NCI-H524 treated with DMSO at 0.1 percent for 48 hours (cell line): Measurements from ENCODE around the gene NPPA.
A peak's percentile ranks its signal among the peaks of the same experiment; 100 is the strongest.
"Not testable (repeated sequence)": the region's sequence is repeated elsewhere in the genome, so short reads cannot be mapped to it uniquely, and the experiment has no call there.

Experiments used
- DNase-seq: peaks from one replicate; lab custom pipeline; 2025; lab: John Stamatoyannopoulos, UW

Gene NPPA

GRCh38 chr1:11807133-11807532 is 40.5 kb downstream of the NPPA start:
- no peak for DNase-seq

GRCh38 chr1:11806307-11806936 is 41.2 kb downstream of the NPPA start:
- no peak for DNase-seq

GRCh38 chr1:11805422-11806306 is 41.9 kb downstream of the NPPA start, which contains the start of the genes CLCN6 and MTHFR:
Gene CLCN6, plus strand, starts transcription at chr1:11806191. Its CDS starts 72 bp downstream, at chr1:11806263.
Gene MTHFR, minus strand, starts transcription at chr1:11805964. Its CDS starts 2,848 bp downstream, at chr1:11803116.
- DNase-seq = peak; percentile 94

GRCh38 chr1:11804666-11805421 is 42.7 kb downstream of the NPPA start:
- DNase-seq = no peak

GRCh38 chr1:11803924-11804665 is 43.5 kb downstream of the NPPA start:
- not testable (repeated sequence) for DNase-seq

GRCh38 chr1:11802973-11803885 is 44.4 kb downstream of the NPPA start:
- DNase-seq = peak; percentile 60

- DNase-seq = no peak
Observed at GRCh38 chr1:11802616-11802972, 45.0 kb downstream of the NPPA start.

- DNase-seq = no peak
Observed at GRCh38 chr1:11800756-11801433, 46.7 kb downstream of the NPPA start.

GRCh38 chr1:11800391-11800755 is 47.2 kb downstream of the NPPA start:
- no peak for DNase-seq

- DNase-seq = no peak
Observed at GRCh38 chr1:11799896-11800295, 47.7 kb downstream of the NPPA start.

- no peak for DNase-seq
Observed at GRCh38 chr1:11799099-11799498, 48.5 kb downstream of the NPPA start.

GRCh38 chr1:11797525-11798216 is 49.9 kb downstream of the NPPA start:
- DNase-seq = no peak

GRCh38 chr1:11796036-11796828 is 51.4 kb downstream of the NPPA start:
- no peak for DNase-seq
